H9 (cell line): Measurements from ENCODE around the gene TRIM56. TPM values are rescaled to one million over a fixed set of nuclear protein-coding genes. Genes with fewer than 3 reads are reported as not detected.

ENCODE experiments used
- DNase-seq: peaks from one replicate; pipeline ENCODE4 v3.0.0-alpha.2; 2017
- H2AFZ ChIP-seq: one replicate; pipeline ENCODE4 v1.6.1; 2013; ENCODE audit warnings: mild to moderate bottlenecking, low read length, control low read depth, moderate library complexity
- H2AK5ac ChIP-seq: 2 replicates; pipeline ENCODE4 v1.6.1; 2013; ENCODE audit warnings: low read length, control low read depth, mixed read lengths; ENCODE audit not compliant: insufficient read length
- H2BK120ac ChIP-seq: one replicate; pipeline ENCODE4 v1.6.1; 2013; ENCODE audit warnings: low read depth, mild to moderate bottlenecking, low read length, control low read depth, inconsistent platforms; ENCODE audit not compliant: poor library complexity, severe bottlenecking
- H2BK12ac ChIP-seq: 2 replicates; pipeline ENCODE4 v1.6.1; 2013; ENCODE audit warnings: low read length, control low read depth, mixed read lengths, low read depth; ENCODE audit not compliant: insufficient read length
- H2BK15ac ChIP-seq: 2 replicates; pipeline ENCODE4 v1.6.1; 2013; ENCODE audit warnings: low read depth, low read length, control low read depth
- H2BK20ac ChIP-seq: one replicate; pipeline ENCODE4 v1.6.1; 2013; ENCODE audit warnings: low read depth, mild to moderate bottlenecking, low read length, control low read depth, inconsistent platforms; ENCODE audit not compliant: poor library complexity, severe bottlenecking
- H2BK5ac ChIP-seq: 2 replicates; pipeline ENCODE4 v1.6.1; 2013; ENCODE audit warnings: low read length, control low read depth, mixed read lengths; ENCODE audit not compliant: insufficient read length
- H3K14ac ChIP-seq: 2 replicates; pipeline ENCODE4 v1.6.1; 2013; ENCODE audit warnings: low read length, control low read depth; ENCODE audit not compliant: insufficient read depth
- H3K18ac ChIP-seq: 2 replicates; pipeline ENCODE4 v1.6.1; 2013; ENCODE audit warnings: low read depth, mild to moderate bottlenecking, mixed read lengths, low read length, control low read depth; ENCODE audit not compliant: insufficient read length
- H3K23ac ChIP-seq: 2 replicates; pipeline ENCODE4 v1.6.1; 2013; ENCODE audit warnings: low read length, control low read depth, mixed read lengths, low read depth; ENCODE audit not compliant: insufficient read length
- H3K23me2 ChIP-seq: 2 replicates; pipeline ENCODE4 v1.6.1; 2013; ENCODE audit warnings: low read depth, mild to moderate bottlenecking, mixed read lengths, low read length, control low read depth; ENCODE audit not compliant: insufficient read length, poor library complexity, severe bottlenecking
- H3K27ac ChIP-seq: 2 replicates; pipeline ENCODE4 v1.5.1; 2013; ENCODE audit warnings: low read length, control low read depth, mixed read lengths, low read depth; ENCODE audit not compliant: insufficient read length
- H3K27me3 ChIP-seq: 2 replicates; pipeline ENCODE4 v1.6.1; 2013; ENCODE audit warnings: low read length, control low read depth, inconsistent platforms; ENCODE audit not compliant: insufficient read depth
- H3K4ac ChIP-seq: 2 replicates; pipeline ENCODE4 v1.6.1; 2013; ENCODE audit warnings: low read depth, mild to moderate bottlenecking, control low read depth, inconsistent platforms, low read length, moderate library complexity
- H3K4me1 ChIP-seq: 2 replicates; pipeline ENCODE4 v1.6.1; 2013; ENCODE audit warnings: low read length, control low read depth, inconsistent platforms; ENCODE audit not compliant: insufficient read depth
- H3K4me2 ChIP-seq: 2 replicates; pipeline ENCODE4 v1.6.1; 2013; ENCODE audit warnings: low read length, control low read depth, mixed read lengths; ENCODE audit not compliant: insufficient read length, insufficient read depth
- H3K56ac ChIP-seq: 2 replicates; pipeline ENCODE4 v1.6.1; 2013; ENCODE audit warnings: low read depth, mild to moderate bottlenecking, mixed read lengths, low read length, control low read depth; ENCODE audit not compliant: insufficient read length
- H3K79me1 ChIP-seq: 2 replicates; pipeline ENCODE4 v1.6.1; 2013; ENCODE audit warnings: low read depth, mild to moderate bottlenecking, moderate library complexity, low read length, control low read depth, inconsistent platforms; ENCODE audit not compliant: insufficient read depth, poor library complexity, severe bottlenecking
- H3K79me2 ChIP-seq: 2 replicates; pipeline ENCODE4 v1.6.1; 2013; ENCODE audit warnings: low read length, control low read depth, inconsistent platforms; ENCODE audit not compliant: insufficient read depth
- H3K9ac ChIP-seq: 2 replicates; pipeline ENCODE4 v1.6.1; 2013; ENCODE audit warnings: low read length, control low read depth, mixed read lengths; ENCODE audit not compliant: insufficient read length; ENCODE audit errors: extremely low read depth
- H3K9me3 ChIP-seq: one replicate; pipeline ENCODE4 v1.6.1; 2013; ENCODE audit warnings: low read depth, low read length, inconsistent platforms; ENCODE audit not compliant: control insufficient read depth
- H3T11ph ChIP-seq: one replicate; pipeline ENCODE4 v1.6.1; 2013; ENCODE audit warnings: mild to moderate bottlenecking, low read length, control low read depth, inconsistent platforms
- H4K20me1 ChIP-seq: one replicate; pipeline ENCODE4 v1.6.1; 2013; ENCODE audit not compliant: control insufficient read depth, insufficient read length, insufficient read depth
- H4K5ac ChIP-seq: 2 replicates; pipeline ENCODE4 v1.6.1; 2013; ENCODE audit warnings: low read depth, mild to moderate bottlenecking, mixed read lengths, low read length, control low read depth; ENCODE audit not compliant: insufficient read length
- H4K8ac ChIP-seq: replicated peaks from 2 replicates; pipeline ENCODE4 v1.6.1; 2013; ENCODE audit warnings: low read length, control low read depth, mixed read lengths, low read depth; ENCODE audit not compliant: insufficient read length
- H4K91ac ChIP-seq: 2 replicates; pipeline ENCODE4 v1.6.1; 2013; ENCODE audit warnings: low read depth, mild to moderate bottlenecking, moderate library complexity, mixed read lengths, low read length, control low read depth; ENCODE audit not compliant: insufficient read length
- H3K27ac Mint-ChIP-seq, 3 experiments: 2 replicates in 2 of 3; 3 replicates in 1 of 3; pipeline ENCODE4 v1.8.0; 2020 to 2021; ENCODE audit warnings: mixed read lengths in 3 of 3, mild to moderate bottlenecking in 1 of 3, moderate library complexity in 1 of 3
- H3K27me3 Mint-ChIP-seq: 2 replicates; pipeline ENCODE4 v1.8.0; 2021; ENCODE audit warnings: low read depth, mild to moderate bottlenecking, moderate library complexity, mixed read lengths
- H3K36me3 Mint-ChIP-seq, 3 experiments: 2 replicates in 2 of 3; 3 replicates in 1 of 3; pipeline ENCODE4 v1.8.0; 2020 to 2021; ENCODE audit warnings: low read depth in 3 of 3, mixed read lengths in 3 of 3; ENCODE audit not compliant: insufficient read depth in 1 of 3
- H3K4me1 Mint-ChIP-seq, 2 experiments: 2 replicates each; pipeline ENCODE4 v1.8.0; 2020; ENCODE audit warnings: mixed read lengths in 2 of 2
- H3K4me3 Mint-ChIP-seq, 2 experiments: 2 replicates in 1 of 2; 3 replicates in 1 of 2; pipeline ENCODE4 v1.8.0; 2020 to 2021; ENCODE audit warnings: mild to moderate bottlenecking in 2 of 2, mixed read lengths in 2 of 2, moderate library complexity in 1 of 2
- H3K9me3 Mint-ChIP-seq, 2 experiments: 2 replicates in 1 of 2; 3 replicates in 1 of 2; pipeline ENCODE4 v1.8.0; 2020; ENCODE audit warnings: mild to moderate bottlenecking in 2 of 2, mixed read lengths in 2 of 2, moderate library complexity in 1 of 2
- CTCF ChIP-seq: fragments of 200-600 bp; sonication (generic); conservative IDR thresholded peaks from 3 replicates; pipeline ENCODE4 v1.8.0; 2021; ENCODE audit warnings: antibody characterized with exemption, mild to moderate bottlenecking
- WGBS: extraction: QIAGEN DNeasy Blood & Tissue Kit; methylation state at CpG from one replicate; pipeline ENCODE4 v1.1.7; 2013; ENCODE audit warnings: missing lambda C conversion rate, low lambda C conversion rate, mixed read lengths; ENCODE audit not compliant: insufficient read length; ENCODE audit errors: extremely low coverage; 5-methylcytosine and 5-hydroxymethylcytosine counted together
- total RNA-seq: library from RNA; stranded (reverse); gene quantifications from 2 replicates; pipeline ENCODE4 v1.2.1, GENCODE V29; 2021

TRIM56 gene
- total RNA-seq, 1 experiment from 2014 or later, result 21.8 TPM

GRCh38 chr7:101126651-101127459, 41.6 kb downstream of the TRIM56 start, which contains the start of gene SERPINE1:
Gene SERPINE1 (plus strand): TSS chr7:101127104. CDS start chr7:101128394, 1,290 bp downstream.
- Mint-ChIP-seq H3K36me3 (peaks cover 0 to 10% (median 5%) of the 10 kb centered on the region in 3 experiments; a peak in 4 of 7 replicates), H3K9me3 (peaks cover 6 to 7% of the 10 kb centered on the region in 2 experiments; a peak in 3 of 5 replicates), H3K27me3 (peaks cover 7% of the 10 kb centered on the region), H3K4me1 (peaks cover 41 to 49% of the 10 kb centered on the region in 2 experiments), H3K4me3 (peak within 1 kb of the TSS; percentile 56 to 73), H3K27ac (peak within 1 kb of the TSS in 2 of 3 experiments; percentile 5 to 91; a peak in 4 of 7 replicates)
- Histone ChIP-seq H2BK20ac (no peak within 1 kb of the TSS), H2AFZ (no peak within 1 kb of the TSS), H3K4me2 (peak within 1 kb of the TSS; percentile 39), H3K4ac (no peak within 1 kb of the TSS), H3K14ac (peak within 1 kb of the TSS; percentile 49), H3K27ac (no peak within 1 kb of the TSS), H2BK120ac (no peak within 1 kb of the TSS), H4K20me1 (no peaks in the 10 kb centered on the region), H3K79me1 (no peaks in the 10 kb centered on the region), H4K91ac (no peak within 1 kb of the TSS), H3K27me3 (no peaks in the 10 kb centered on the region), H3K18ac (peak within 1 kb of the TSS; percentile 63), H2AK5ac (no peak within 1 kb of the TSS), H3K9me3 (no peaks in the 10 kb centered on the region), H2BK5ac (no peak within 1 kb of the TSS), H4K8ac (no peak within 1 kb of the TSS), H2BK12ac (no peak within 1 kb of the TSS), H2BK15ac (no peak within 1 kb of the TSS), H4K5ac (no peak within 1 kb of the TSS), H3K23ac (no peak within 1 kb of the TSS), H3T11ph (no peak within 1 kb of the TSS), H3K23me2 (no peaks in the 10 kb centered on the region), H3K79me2 (no peaks in the 10 kb centered on the region), H3K56ac (no peak within 1 kb of the TSS), H3K9ac (no peak within 1 kb of the TSS), H3K4me1 (peaks cover 13% of the 10 kb centered on the region; the same call in 1 of the 2 replicates)
- DNase-seq, result peak; percentile 87
- TF ChIP-seq CTCF, result peak; percentile 44
- no CpG with 5 or more reads among the region's 22 CpGs for WGBS
